NCI-H1694 (cell line): ENCODE measurements around the gene PDE4D.

Experiments
- DNase-seq: peaks from one replicate; lab custom pipeline; 2025; lab: John Stamatoyannopoulos, UW

The PDE4D gene

GRCh38 chr5:59517926-59518585 is 375.5 kb downstream of the PDE4D start:
- DNase-seq, result no peak

GRCh38 chr5:59516161-59516560 is 377.4 kb downstream of the PDE4D start:
- no peak for DNase-seq

DNA sequence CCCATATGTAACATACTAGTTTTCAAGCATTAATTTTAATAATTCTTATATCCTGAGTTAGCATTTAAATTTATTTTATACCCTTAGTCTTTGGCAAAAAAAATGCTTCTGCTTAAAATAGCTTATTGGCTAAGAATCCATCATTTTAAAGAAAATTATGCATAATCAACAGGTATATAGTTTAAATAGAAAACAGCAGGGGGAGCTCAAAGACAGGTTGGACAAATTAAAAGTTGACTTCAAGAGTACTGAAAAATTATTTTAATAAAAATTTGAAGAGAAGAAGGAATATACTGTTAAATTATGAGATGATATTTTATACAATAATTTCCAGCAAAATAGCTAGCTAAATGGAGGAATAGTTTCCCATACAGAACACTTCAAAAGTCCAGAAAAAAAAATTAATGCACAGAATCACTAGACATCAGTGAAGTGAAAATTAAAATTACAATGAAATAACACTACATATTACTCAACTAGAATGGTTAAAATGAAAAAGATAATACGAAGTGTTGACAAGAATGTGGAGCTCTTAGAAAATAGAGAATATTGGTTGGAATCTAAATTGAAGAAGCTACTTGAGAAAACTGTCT is 387.1 kb downstream of the PDE4D start:
- DNase-seq, result peak; percentile 16

- DNase-seq, result no peak
Observed at GRCh38 chr5:59504043-59504442, 389.5 kb downstream of the PDE4D start.

DNA sequence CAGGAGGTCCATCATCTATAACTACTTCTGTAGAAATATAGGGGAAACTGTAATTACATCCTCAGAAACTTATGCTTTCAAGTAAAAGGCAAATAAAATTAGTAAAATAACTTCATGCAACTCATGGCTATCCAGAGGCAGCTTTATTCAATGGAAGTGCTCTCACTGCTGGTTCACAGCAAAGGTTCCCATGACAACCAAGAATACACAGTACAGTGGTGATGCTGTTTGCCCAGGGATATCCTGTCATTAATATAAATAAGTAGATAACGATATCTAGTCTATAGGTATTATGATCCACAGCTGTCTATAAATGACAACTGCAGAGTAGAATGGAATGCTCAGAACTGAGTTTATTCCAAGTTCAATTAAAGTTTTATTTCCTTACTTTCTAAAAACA is 390.3 kb downstream of the PDE4D start:
- no peak for DNase-seq

DNA sequence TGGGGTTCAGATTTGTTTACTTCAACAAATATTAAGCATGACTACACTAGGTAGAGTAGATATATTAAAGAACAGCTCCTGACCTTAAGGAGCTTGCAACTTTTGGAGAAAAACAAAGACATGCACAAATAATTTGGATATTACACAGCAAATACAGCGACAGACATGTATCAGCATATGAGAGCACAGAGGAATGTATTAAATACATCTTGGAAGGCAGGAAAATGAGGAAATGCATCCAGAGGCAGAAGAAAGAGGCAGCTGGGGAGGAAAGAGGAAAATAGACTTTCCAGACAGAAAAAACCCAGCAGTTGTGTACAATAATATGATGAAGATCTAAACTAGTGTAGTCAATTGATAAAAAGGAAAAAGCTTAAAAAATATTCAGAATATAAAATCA is 392.2 kb downstream of the PDE4D start:
- DNase-seq, result no peak

GRCh38 chr5:59500014-59500413 is 393.5 kb downstream of the PDE4D start:
- peak; percentile 36 for DNase-seq

- DNase-seq, result no peak
Observed at GRCh38 chr5:59497207-59497606, 396.3 kb downstream of the PDE4D start.

- DNase-seq, result no peak
Observed at GRCh38 chr5:59496524-59497134, 396.9 kb downstream of the PDE4D start.

DNA sequence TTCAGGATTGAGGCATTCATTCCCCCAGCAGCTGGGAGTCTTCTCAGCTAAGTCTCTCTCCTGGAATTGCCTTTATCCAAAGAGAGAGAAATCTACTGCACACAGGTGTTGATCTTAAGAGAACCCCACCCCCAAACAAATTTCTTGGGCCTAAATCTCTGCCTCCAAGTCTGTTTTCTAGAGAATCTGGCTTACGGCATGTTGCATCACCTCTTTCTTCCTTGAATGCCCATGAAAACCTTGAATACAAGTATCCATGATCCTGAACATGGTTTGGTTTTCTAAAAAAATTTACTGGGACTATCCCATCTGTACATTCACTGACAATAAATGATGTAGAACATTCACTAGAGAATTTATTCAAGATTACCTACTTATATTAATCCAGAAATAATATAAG is 401.6 kb downstream of the PDE4D start:
- DNase-seq, result no peak

DNA sequence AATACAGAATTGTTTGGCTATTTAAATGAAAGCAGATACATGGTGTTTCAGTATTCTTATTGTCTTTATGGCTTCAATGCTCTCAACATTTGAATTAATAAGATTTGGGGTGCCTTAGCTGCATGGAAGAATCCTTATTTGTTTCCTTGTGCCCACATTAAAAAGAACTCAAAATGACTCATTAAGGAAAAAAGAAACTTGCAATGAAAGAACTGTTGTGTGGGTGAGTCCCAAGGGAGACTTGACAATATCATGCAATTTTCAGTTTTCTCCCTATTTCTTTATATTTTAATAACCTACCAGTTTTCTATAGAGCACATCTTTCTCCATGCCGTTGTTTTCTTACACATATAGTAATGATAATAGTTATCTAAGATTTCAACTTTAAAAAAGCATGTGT is 404.0 kb downstream of the PDE4D start:
- DNase-seq, result no peak

DNA sequence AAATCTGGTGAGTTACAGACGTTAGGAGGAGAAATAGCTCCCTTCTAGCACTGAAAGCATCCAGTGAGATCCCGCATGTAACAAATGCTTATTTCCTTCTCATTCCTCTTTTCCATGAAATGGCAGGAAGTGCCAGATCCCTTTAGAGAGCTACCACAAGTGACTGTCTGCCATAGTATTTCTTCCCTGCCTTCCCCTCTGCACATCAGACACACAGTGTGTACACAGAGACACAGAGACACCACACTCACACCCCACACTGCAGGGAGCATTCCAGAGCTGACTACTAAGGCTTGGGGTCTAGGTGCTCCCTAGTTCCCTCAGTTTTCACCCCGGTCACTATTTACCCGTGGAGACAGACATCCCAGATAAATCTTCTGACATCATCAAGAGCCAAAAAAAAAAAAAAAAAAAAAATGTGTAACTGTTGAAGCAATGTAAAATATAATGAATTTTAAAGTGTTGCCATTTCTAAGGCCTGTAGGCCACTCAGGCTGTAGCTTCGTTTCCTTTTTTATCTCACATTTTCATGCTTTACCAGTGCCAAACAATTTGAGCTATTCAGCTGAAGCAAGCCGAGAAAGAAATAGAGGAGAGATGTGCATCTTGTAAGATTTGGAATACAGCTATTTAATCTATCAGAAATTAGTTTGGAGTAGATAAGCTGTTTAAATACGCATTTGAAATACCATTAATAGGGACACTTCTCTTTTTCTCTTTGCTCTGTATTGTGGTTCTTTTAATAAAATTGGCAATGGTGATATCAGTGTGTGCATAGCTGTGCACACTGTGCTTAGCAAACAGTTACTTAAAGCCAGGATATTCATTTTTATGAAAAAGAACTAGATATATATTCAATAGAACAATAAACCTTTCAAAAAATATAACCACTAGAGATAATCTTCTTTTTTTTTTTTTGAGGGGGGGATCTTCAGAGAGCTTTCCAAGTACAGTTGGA is 405.5 kb downstream of the PDE4D start:
- no peak for DNase-seq

GRCh38 chr5:59487068-59487686 is 406.3 kb downstream of the PDE4D start:
- DNase-seq, result no peak

- no peak for DNase-seq
Observed at GRCh38 chr5:59486508-59486907, 407.0 kb downstream of the PDE4D start.

DNA sequence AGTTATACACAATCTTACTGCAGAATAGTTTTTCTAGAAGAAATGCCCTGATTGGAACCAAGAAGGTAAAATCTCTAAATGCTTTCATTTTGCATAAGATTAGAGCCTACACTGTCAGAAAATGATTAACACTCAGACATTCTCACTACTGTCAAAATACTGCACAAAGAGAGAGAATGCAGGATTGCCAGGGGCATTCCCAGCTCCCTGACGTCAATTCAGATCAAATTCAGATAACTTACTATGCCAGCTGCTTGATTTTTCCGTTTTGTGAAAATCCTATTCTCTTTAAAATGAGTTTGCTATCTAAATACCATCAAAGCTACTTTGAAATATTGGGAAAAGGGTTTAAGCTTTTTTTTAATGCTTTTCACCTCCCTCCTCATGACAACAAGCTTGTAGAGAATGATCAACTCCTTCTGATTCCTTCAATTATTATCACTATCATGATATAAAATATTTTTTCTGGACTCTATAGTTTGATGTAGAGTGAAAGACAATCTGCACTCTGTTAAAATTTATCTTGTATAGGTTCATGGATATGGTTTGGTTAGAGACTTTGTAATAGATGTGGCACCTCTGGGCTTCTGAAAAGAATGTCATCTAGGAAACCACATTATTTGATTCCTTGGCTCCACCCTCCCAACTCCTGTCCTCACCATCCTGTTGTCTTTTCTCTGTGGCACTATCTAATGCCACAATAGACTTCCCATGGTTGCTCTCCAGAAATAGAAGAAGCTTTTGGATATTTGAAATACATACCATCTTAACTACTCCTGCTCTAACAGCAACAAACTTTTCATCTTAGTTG is 407.7 kb downstream of the PDE4D start:
- peak; percentile 63 for DNase-seq

DNA sequence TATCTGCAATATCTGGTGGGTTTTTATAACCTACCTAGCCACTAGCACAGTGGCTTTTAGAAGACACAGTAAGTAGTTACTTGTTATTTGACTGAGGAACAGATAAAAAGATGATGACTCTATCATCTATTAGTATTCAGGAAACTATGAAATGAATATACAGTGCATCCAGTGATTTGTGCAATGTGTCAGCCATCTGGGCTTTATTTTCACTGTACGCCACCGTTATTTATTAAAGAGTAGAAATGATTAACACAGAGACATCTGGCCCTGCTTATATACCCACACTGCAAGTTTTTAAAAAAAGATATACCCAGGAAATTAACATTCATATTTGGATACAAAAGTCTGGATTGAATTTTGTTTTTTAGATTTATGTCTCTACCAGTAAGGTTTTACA is 408.4 kb downstream of the PDE4D start:
- peak; percentile 68 for DNase-seq

- DNase-seq, result no peak
Observed at GRCh38 chr5:59484618-59485017, 408.9 kb downstream of the PDE4D start.

GRCh38 chr5:59483971-59484472 is 409.5 kb downstream of the PDE4D start:
- DNase-seq, result no peak

- DNase-seq, result no peak
Observed at GRCh38 chr5:59479086-59479485, 414.4 kb downstream of the PDE4D start.

GRCh38 chr5:59474324-59474723 is 419.2 kb downstream of the PDE4D start:
- DNase-seq, result no peak

GRCh38 chr5:59473611-59474010 is 419.9 kb downstream of the PDE4D start:
- no peak for DNase-seq
